NT2/D1 (cell line): ENCODE measurements around the gene SLC25A13.

ENCODE experiments used
- DNase-seq: peaks from one replicate; pipeline ENCODE4 v3.0.0-alpha.2; 2011; ENCODE audit warnings: low read depth, low spot score
- H3K27me3 ChIP-seq: 2 replicates; pipeline ENCODE4 v1.6.0; 2011; ENCODE audit warnings: mild to moderate bottlenecking; ENCODE audit not compliant: insufficient read length, insufficient read depth
- H3K36me3 ChIP-seq: 2 replicates; pipeline ENCODE4 v1.6.1; 2011; ENCODE audit warnings: mild to moderate bottlenecking, low read length, mixed read lengths; ENCODE audit not compliant: insufficient read depth, insufficient read length
- H3K4me1 ChIP-seq: 2 replicates; pipeline ENCODE4 v1.5.1; 2011; ENCODE audit not compliant: insufficient read depth, insufficient read length
- H3K4me3 ChIP-seq: 2 replicates; pipeline ENCODE4 v1.5.1; 2011; ENCODE audit warnings: low read depth; ENCODE audit not compliant: insufficient read length
- H3K9ac ChIP-seq: 2 replicates; pipeline ENCODE4 v1.6.0; 2011; ENCODE audit warnings: low read depth; ENCODE audit not compliant: insufficient read length
- H3K9me3 ChIP-seq: 2 replicates; pipeline ENCODE4 v1.5.1; 2011; ENCODE audit warnings: mild to moderate bottlenecking, low read length; ENCODE audit not compliant: insufficient read depth
- SUZ12 ChIP-seq: IDR thresholded peaks from 2 replicates; pipeline ENCODE4 v1.6.1; 2011; ENCODE audit not compliant: insufficient read length, insufficient read depth; ENCODE audit errors: extremely low read depth
- YY1 ChIP-seq: IDR thresholded peaks from 2 replicates; pipeline ENCODE4 v1.6.1; 2011; ENCODE audit not compliant: insufficient read length, insufficient read depth
- ZNF274 ChIP-seq: IDR thresholded peaks from 2 replicates; pipeline ENCODE4 v1.6.1; 2011; ENCODE audit warnings: mild to moderate bottlenecking, low read depth, low read length

SLC25A13 gene

GRCh38 chr7:96248405-96248804 lies 73.5 kb downstream of the SLC25A13 start:
- H3K9me3 ChIP-seq = no peaks in the 10 kb centered on the region
- no peaks in the 10 kb centered on the region for H3K36me3 ChIP-seq
- no peaks in the 10 kb centered on the region for H3K27me3 ChIP-seq
- no peak overlapping the region for H3K4me3 ChIP-seq
- TF ChIP-seq SUZ12 (no peak), YY1 (no peak), ZNF274 (no peak)
- H3K4me1 ChIP-seq = no peaks in the 10 kb centered on the region
- DNase-seq = no peak
- no peak overlapping the region for H3K9ac ChIP-seq

GRCh38 chr7:96246919-96247318 lies 75.0 kb downstream of the SLC25A13 start:
- H3K36me3 ChIP-seq = no peaks in the 10 kb centered on the region
- no peak overlapping the region for H3K4me3 ChIP-seq
- no peaks in the 10 kb centered on the region for H3K4me1 ChIP-seq
- no peaks in the 10 kb centered on the region for H3K27me3 ChIP-seq
- no peak overlapping the region for H3K9ac ChIP-seq
- TF ChIP-seq SUZ12 (no peak), ZNF274 (no peak), YY1 (no peak)
- no peaks in the 10 kb centered on the region for H3K9me3 ChIP-seq
- no peak for DNase-seq

- Histone ChIP-seq H3K4me1 (no peaks in the 10 kb centered on the region), H3K9me3 (no peaks in the 10 kb centered on the region), H3K4me3 (no peak overlapping the region), H3K27me3 (no peaks in the 10 kb centered on the region), H3K36me3 (no peaks in the 10 kb centered on the region), H3K9ac (no peak overlapping the region)
- DNase-seq = no peak
- TF ChIP-seq YY1 (no peak), ZNF274 (no peak), SUZ12 (no peak)
These were observed 77.0 kb downstream of the SLC25A13 start for GRCh38 chr7:96244992-96245292.

GRCh38 chr7:96244244-96244991 lies 77.5 kb downstream of the SLC25A13 start:
- no peaks in the 10 kb centered on the region for H3K9me3 ChIP-seq
- no peak overlapping the region for H3K4me3 ChIP-seq
- H3K9ac ChIP-seq = no peak overlapping the region
- no peaks in the 10 kb centered on the region for H3K27me3 ChIP-seq
- DNase-seq = no peak
- no peaks in the 10 kb centered on the region for H3K36me3 ChIP-seq
- no peaks in the 10 kb centered on the region for H3K4me1 ChIP-seq
- TF ChIP-seq SUZ12 = no peak
- TF ChIP-seq YY1 = no peak
- no peak for TF ChIP-seq ZNF274

- Histone ChIP-seq H3K4me1 (no peaks in the 10 kb centered on the region), H3K36me3 (no peaks in the 10 kb centered on the region), H3K4me3 (no peak overlapping the region), H3K27me3 (no peaks in the 10 kb centered on the region), H3K9me3 (no peaks in the 10 kb centered on the region), H3K9ac (no peak overlapping the region)
- TF ChIP-seq SUZ12 (no peak), ZNF274 (no peak), YY1 (no peak)
- no peak for DNase-seq
These were observed 78.7 kb downstream of the SLC25A13 start for GRCh38 chr7:96243241-96243640.

- Histone ChIP-seq H3K4me1 (no peaks in the 10 kb centered on the region), H3K4me3 (no peak overlapping the region), H3K27me3 (no peaks in the 10 kb centered on the region), H3K9me3 (no peaks in the 10 kb centered on the region), H3K36me3 (no peaks in the 10 kb centered on the region), H3K9ac (no peak overlapping the region)
- TF ChIP-seq SUZ12 = no peak
- TF ChIP-seq YY1 = no peak
- no peak for TF ChIP-seq ZNF274
- DNase-seq = no peak
These were observed 80.0 kb downstream of the SLC25A13 start for GRCh38 chr7:96241855-96242254.

GRCh38 chr7:96238976-96239766 lies 82.7 kb downstream of the SLC25A13 start:
- Histone ChIP-seq H3K27me3 (no peaks in the 10 kb centered on the region), H3K9ac (no peak overlapping the region), H3K36me3 (peaks cover 4% of the 10 kb centered on the region), H3K9me3 (no peaks in the 10 kb centered on the region), H3K4me3 (no peak overlapping the region), H3K4me1 (no peaks in the 10 kb centered on the region)
- TF ChIP-seq ZNF274 (no peak), YY1 (no peak), SUZ12 (no peak)
- no peak for DNase-seq
